ENCODE measurements around the gene CORT.
A peak's percentile ranks its signal among the peaks of the same experiment; 100 is the strongest.
"Not testable (repeated sequence)": the region's sequence is repeated elsewhere in the genome, so short reads cannot be mapped to it uniquely, and the experiment has no call there.

Gene CORT

GRCh38 chr1:10440305-10440704 lies 9.5 kb upstream of the CORT start:
- DNase-seq, result no peak

- no peak for DNase-seq
Observed at GRCh38 chr1:10440794-10441193, 9.0 kb upstream of the CORT start.

- no peak for DNase-seq
Observed at GRCh38 chr1:10444248-10444647, 5.6 kb upstream of the CORT start.

GRCh38 chr1:10444795-10445397 lies 4.9 kb upstream of the CORT start:
- no peak for DNase-seq

GRCh38 chr1:10446790-10447422 lies 2.9 kb upstream of the CORT start:
- DNase-seq, result no peak

GRCh38 chr1:10450156-10450814 lies 454 bp downstream of the CORT start:
- DNase-seq, result no peak

GRCh38 chr1:10450836-10451235 lies 1.0 kb downstream of the CORT start:
- no peak for DNase-seq

GRCh38 chr1:10451287-10451686 lies 1.5 kb downstream of the CORT start:
- no peak for DNase-seq

GRCh38 chr1:10456048-10456447 lies 6.2 kb downstream of the CORT start:
- DNase-seq, result no peak

GRCh38 chr1:10456661-10457060 lies 6.8 kb downstream of the CORT start:
- DNase-seq, result no peak

GRCh38 chr1:10457462-10457861 lies 7.6 kb downstream of the CORT start:
- not testable (repeated sequence) for DNase-seq

GRCh38 chr1:10457875-10458274 lies 8.0 kb downstream of the CORT start:
- DNase-seq, result no peak

GRCh38 chr1:10459184-10459583 lies 9.4 kb downstream of the CORT start:
- DNase-seq, result no peak

- no peak for DNase-seq
Observed at GRCh38 chr1:10467078-10467477, 17.2 kb downstream of the CORT start.

GRCh38 chr1:10470043-10470442 lies 20.2 kb downstream of the CORT start:
- DNase-seq, result no peak

- DNase-seq, result no peak
Observed at GRCh38 chr1:10471411-10472219, 21.8 kb downstream of the CORT start.

- peak; percentile 95 for DNase-seq
Observed at GRCh38 chr1:10472220-10473144, 22.7 kb downstream of the CORT start, which contains the start of gene DFFA. TSS of gene DFFA (minus strand) at chr1:10472529. CDS start at chr1:10472458, 71 bp downstream.

GRCh38 chr1:10473145-10473765 lies 23.4 kb downstream of the CORT start:
- DNase-seq, result no peak

GRCh38 chr1:10474309-10474612 lies 24.4 kb downstream of the CORT start:
- DNase-seq, result not testable (repeated sequence)

- peak; percentile 93 for DNase-seq
Observed at GRCh38 chr1:10474613-10475507, 25.0 kb downstream of the CORT start, which contains the start of gene PEX14. TSS of gene PEX14 (plus strand) at chr1:10474950. CDS start at chr1:10474967, 17 bp downstream.

GRCh38 chr1:10475510-10475909 lies 25.7 kb downstream of the CORT start:
- no peak for DNase-seq
